GM19023 (cell line): ENCODE results near the gene CHCHD3.
"Not testable (repeated sequence)": the region's sequence is repeated elsewhere in the genome, so short reads cannot be mapped to it uniquely, and the experiment has no call there.

Source experiments
- ATAC-seq: cut with Tn5 transposase; IDR thresholded peaks from one replicate; pipeline ENCODE4 v1.9.1; 2021; ENCODE audit warnings: mild to moderate bottlenecking, moderate library complexity; ENCODE audit not compliant: unreplicated experiment

Gene CHCHD3

GRCh38 chr7:132965951-132966350, 115.9 kb downstream of the CHCHD3 start:
- ATAC-seq, result no peak

GRCh38 chr7:132964876-132965275, 117.0 kb downstream of the CHCHD3 start:
- no peak for ATAC-seq

- no peak for ATAC-seq
These were observed 122.0 kb downstream of the CHCHD3 start for GRCh38 chr7:132959891-132960290.

GRCh38 chr7:132956556-132956955, 125.3 kb downstream of the CHCHD3 start:
- no peak for ATAC-seq

DNA sequence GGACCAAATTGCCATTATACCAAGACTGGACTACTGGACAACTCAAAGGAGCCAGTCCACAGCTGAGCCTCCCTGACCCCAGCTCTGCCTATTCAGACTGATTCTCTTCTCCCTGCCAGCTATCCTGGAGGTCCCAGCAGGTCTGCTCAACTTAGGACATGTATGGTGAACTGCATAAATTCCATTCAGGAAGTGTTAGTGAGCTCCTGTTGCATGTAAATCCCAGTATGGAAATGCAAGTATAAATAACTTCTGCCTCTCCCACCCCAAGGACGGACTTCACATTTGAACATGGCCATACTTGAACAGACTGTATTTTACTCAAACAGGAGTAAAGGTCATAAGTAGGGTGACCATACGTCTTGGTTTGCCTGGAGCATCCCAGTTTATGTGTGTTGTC, 128.4 kb downstream of the CHCHD3 start:
- no peak for ATAC-seq

- ATAC-seq, result no peak
These were observed 131.2 kb downstream of the CHCHD3 start for GRCh38 chr7:132950725-132951124.

DNA sequence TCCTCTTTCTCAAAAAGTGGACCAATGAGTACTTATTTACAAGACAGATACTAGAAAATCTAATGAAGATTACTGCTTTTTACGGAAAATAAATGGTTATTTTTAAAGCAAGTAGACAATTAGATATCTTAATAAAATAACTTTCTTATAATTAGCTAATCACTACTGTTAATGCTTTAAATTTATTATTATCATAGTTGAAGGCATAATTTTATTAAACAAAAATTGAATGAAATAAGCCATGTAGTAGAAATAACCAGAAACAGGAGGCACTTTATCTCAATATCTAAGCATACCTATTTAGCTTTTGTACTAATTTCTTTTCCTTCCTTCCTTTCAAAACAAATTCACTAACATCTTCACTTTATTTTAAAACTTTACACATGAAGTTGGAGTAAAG, 134.9 kb downstream of the CHCHD3 start:
- no peak for ATAC-seq

DNA sequence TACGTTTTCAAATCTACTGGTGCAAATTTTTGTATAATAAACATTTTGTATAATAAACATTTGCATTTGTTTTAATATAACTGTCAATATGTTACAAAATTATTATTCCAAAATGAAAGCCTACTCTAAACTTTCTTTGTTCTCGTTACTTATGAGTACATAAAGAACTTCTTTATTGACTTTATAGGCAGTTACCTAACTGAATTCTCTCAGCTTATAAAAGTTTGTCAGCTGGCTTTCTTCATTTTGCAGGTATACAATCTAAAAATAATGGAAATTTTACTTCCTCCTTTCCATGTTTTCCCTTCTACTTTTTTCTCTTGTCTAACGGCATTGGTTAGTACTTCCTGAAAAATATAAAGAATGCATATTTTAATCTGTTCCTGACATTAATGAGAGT, 137.1 kb downstream of the CHCHD3 start:
- no peak for ATAC-seq

GRCh38 chr7:132943645-132944044, 138.2 kb downstream of the CHCHD3 start:
- ATAC-seq, result no peak

GRCh38 chr7:132942701-132943100, 139.2 kb downstream of the CHCHD3 start:
- no peak for ATAC-seq

DNA sequence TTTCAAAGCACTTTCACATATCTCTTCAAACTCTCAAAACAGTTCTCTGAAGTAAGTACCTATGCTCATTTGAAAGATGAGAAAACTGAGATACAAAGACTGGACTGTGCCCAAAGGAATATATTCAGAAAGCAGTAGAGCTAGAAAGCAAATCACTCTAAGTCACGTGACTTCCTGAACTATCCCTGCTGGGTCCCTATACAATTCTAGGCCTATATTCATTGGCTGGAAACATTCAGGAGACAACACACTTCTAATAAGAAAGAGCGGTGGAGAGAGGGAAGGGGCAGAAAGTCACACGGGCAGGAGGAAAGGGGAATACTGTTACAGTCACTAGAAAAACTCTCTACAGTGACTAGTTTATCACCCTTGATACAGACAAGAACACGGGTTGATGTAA, 140.0 kb downstream of the CHCHD3 start:
- ATAC-seq, result no peak

- no peak for ATAC-seq
These were observed 140.5 kb downstream of the CHCHD3 start for GRCh38 chr7:132941428-132941827.

- ATAC-seq, result no peak
These were observed 141.8 kb downstream of the CHCHD3 start for GRCh38 chr7:132940084-132940483.

GRCh38 chr7:132939495-132939894, 142.4 kb downstream of the CHCHD3 start:
- no peak for ATAC-seq

DNA sequence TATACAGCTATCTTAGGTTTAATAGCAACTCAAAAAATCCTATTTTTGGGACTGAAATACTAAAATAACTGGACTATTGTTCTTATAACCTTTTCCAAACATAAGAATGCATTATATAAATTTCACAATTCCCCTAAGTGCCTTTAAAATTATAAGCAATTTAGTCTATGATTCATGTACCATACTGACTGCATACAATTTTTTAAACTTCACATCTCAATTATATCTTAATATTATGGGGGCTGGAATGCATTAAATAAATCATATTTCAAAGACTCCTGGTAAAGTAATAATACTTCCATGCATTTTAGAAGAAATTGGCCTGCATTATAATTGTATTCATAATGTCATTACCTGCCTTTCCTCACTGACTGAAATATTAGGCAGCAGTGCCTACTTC, 144.6 kb downstream of the CHCHD3 start:
- no peak for ATAC-seq

DNA sequence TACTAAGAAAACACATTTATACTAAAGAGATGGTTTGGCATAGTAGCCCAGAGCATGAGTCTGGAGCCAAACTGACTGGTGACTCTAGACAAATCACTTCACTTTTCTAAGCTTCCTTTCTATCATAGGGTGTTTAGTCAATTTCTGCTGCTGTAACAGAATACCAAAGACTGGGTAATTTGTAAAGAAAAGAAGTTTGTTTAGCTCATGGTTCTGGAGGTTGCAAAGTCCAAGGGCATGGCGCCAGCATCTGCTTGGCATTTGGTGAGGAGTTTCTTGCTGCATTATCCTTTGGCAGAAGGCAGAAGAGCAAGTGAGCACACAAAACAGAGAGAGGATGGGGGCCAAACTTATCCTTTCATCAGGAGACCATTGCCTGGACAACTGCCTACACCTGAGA, 146.3 kb downstream of the CHCHD3 start:
- no peak for ATAC-seq

DNA sequence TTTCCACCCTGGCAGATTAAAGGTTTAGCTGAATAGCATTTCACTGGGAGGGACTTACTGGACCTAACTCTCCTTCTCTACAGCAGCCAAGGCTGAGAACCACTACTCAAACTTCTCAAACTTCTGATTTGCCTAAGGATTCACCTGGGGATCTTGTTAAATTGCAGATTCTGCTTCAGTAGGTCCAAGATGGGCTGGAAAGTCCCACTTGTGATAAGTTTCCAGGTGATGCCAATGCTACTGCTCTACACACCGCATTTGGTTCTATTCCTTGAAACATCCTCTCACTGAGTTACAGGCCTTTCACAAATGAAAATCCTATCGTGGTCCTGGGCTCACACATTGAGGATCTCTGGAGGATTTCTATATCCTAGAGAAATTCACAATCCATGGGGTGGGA, 147.9 kb downstream of the CHCHD3 start:
- ATAC-seq, result no peak

DNA sequence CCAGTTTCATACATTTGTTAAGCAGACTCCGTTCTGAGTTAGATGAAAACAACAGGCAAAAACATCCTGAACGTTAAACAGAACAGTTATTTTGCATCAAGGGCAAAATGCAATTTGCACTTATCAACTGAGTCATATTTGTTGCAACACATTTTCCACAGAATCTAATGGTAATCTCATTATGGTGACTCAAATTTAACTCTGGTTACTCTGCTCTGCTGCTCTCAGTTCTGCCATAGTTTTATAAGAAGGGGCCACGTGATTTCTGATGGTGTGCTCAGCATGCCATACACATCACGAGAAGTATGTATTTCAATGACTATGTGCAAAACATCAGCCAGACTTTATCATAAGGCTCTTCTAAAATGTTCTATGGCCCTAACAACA, 148.8 kb downstream of the CHCHD3 start:
- no peak for ATAC-seq

GRCh38 chr7:132932296-132933071, 149.4 kb downstream of the CHCHD3 start:
- no peak for ATAC-seq

DNA sequence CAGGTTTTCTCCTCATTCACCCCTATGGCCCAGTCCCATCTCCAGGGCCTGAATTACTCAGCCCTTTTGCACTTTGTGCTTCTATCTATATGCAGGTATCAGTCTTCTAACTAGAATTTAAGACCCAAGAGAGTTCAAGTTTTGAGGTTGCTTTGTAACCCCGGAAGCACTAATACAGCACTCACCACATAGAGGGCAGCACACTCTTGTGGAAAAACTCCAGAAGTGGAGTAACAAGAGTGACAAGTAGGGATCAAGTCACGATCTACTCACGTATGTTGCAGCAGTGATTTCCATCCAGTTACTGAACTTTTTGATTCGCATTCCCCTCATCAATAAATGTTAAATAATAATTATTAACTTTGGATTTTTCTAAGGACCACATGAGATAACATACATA, 151.0 kb downstream of the CHCHD3 start:
- ATAC-seq, result no peak

DNA sequence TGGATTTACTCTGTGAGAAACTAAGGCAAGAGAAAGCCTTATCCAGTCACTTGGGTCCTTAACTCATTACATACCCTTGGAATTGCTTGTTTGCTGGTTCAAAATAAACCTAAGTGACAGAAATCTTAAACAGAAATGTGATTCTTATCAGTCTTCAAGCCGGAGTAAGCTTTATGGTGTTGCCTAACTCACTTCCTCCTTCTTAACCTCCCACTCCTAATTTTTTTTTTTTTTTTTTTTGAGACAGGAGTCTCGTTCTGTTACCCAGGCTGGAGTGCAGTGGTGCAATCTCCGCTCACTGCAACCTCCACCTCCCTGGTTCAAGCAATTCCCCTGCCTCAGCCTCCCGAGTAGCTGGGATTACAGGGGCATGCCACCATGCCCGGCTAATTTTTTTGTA, 151.9 kb downstream of the CHCHD3 start:
- not testable (repeated sequence) for ATAC-seq

DNA sequence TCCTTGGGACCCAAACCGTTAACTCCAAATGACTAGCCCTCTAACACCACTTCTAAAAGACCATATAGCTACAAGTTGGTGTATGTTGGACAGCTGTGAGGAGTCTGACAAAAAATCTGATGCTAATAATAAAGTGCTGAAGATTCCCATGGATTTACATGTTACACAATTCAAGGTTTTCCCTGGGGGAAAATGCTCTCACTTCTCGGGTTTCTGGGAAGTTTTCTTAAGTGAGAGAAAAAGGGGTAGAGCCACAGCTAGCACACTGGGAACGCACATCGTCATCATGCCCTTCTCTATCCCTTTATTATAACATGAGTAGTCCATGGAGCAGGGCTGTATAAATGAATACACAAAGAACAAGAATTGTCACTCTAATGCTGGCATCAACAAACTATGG, 162.1 kb downstream of the CHCHD3 start:
- no peak for ATAC-seq

DNA sequence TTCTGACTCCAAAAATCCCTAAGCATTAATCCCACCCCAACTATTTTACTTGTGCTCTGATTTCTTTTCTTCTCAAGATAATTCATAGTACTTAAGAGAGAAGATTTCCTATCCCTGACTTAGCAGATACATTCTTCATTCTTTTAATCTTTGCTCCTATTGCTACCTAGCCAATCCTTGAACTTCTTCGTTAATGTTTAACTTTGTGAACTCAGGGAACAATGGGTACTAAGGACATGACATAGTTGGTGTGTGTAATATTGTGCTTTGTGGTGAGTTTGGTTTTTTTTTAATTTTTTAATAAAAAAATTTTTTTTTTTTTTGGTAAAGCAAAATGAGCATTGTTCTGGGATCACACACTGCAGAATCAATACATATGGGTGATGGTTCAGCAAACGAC, 166.2 kb downstream of the CHCHD3 start:
- ATAC-seq, result no peak
